Measurements from ENCODE around the gene AKAP11. TPM values are rescaled to one million over a fixed set of nuclear protein-coding genes. Genes with fewer than 3 reads are reported as not detected.

Gene AKAP11
- total and polyA plus RNA-seq, 2 of the 13 experiments (the other 11 are each of a cell fraction or from before 2014, with no cell fraction given): 7.2 to 9.8 TPM

DNA sequence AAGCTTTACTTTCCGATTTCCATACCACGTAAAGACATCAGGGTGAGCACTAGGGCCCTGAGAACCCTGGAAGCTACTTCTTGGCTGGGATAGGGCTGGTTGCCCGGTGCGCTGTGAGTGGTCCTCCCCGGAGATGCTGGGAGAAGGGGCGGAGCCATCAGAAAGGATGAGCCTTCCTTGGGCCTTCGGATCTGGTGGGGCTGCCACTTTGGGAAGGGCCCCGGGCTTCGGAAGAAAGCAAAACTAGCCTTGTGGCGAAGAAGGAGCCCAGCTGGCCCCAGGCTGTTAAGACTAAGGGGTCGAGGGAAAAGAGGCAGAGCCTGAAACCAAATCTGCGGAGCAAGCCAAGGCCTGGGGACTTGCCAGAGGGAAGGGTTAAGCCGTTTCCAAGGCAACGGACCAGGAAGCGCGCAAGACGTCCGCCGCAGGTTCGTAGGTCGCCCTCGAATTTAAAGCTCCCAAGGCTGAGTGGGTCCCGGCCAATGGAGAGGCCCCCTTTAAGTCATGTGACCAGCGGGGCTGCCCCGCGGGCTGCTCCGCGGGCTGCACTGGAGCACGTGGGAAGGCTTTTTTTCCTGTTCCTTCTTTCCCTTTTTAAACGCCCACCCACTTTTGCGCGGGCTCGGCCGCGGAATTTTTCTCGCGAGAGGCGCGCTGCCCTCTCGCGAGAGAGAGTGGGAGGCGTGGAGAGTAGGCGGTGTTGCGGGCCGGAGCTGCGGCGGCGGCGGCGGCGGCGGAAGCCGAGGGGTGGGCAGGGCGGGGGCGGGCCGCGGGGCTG is 426 bp upstream of the AKAP11 start (continued):
- peak; percentile 18; the same call in 1 of the 2 replicates for TF ChIP-seq MEF2D (CRISPR knock-in tag; IDR thresholded peaks at IDR 0.05)
- TF ChIP-seq, protein P1, sequence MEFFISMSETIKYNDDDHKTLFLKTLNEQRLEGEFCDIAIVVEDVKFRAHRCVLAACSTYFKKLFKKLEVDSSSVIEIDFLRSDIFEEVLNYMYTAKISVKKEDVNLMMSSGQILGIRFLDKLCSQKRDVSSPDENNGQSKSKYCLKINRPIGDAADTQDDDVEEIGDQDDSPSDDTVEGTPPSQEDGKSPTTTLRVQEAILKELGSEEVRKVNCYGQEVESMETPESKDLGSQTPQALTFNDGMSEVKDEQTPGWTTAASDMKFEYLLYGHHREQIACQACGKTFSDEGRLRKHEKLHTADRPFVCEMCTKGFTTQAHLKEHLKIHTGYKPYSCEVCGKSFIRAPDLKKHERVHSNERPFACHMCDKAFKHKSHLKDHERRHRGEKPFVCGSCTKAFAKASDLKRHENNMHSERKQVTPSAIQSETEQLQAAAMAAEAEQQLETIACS (CRISPR knock-in tag; IDR thresholded peaks at IDR 0.05): peak; percentile 56; the same call in 1 of the 2 replicates
- TF ChIP-seq, protein P2, sequence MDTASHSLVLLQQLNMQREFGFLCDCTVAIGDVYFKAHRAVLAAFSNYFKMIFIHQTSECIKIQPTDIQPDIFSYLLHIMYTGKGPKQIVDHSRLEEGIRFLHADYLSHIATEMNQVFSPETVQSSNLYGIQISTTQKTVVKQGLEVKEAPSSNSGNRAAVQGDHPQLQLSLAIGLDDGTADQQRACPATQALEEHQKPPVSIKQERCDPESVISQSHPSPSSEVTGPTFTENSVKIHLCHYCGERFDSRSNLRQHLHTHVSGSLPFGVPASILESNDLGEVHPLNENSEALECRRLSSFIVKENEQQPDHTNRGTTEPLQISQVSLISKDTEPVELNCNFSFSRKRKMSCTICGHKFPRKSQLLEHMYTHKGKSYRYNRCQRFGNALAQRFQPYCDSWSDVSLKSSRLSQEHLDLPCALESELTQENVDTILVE (CRISPR knock-in tag; IDR thresholded peaks at IDR 0.05): peak; percentile 75; the same call in 1 of the 2 replicates
- TF ChIP-seq TGIF2 (CRISPR knock-in tag; IDR thresholded peaks at IDR 0.05): no peak
- TF ChIP-seq ZFP37 (CRISPR knock-in tag; IDR thresholded peaks at IDR 0.05; ENCODE audit: borderline replicate concordance): peak; percentile 87; the same call in 1 of the 2 replicates
- TF ChIP-seq ZBTB20 (CRISPR knock-in tag; IDR thresholded peaks at IDR 0.05; ENCODE audit: borderline replicate concordance, low read depth): peak; percentile 72; the same call in 1 of the 2 replicates
- TF ChIP-seq ZNF274 (CRISPR knock-in tag; IDR thresholded peaks at IDR 0.05): peak; percentile 41; the same call in 1 of the 2 replicates
- TF ChIP-seq ZNF234 (CRISPR knock-in tag; conservative IDR thresholded peaks at IDR 0.05): no peak
- TF ChIP-seq, protein P3, sequence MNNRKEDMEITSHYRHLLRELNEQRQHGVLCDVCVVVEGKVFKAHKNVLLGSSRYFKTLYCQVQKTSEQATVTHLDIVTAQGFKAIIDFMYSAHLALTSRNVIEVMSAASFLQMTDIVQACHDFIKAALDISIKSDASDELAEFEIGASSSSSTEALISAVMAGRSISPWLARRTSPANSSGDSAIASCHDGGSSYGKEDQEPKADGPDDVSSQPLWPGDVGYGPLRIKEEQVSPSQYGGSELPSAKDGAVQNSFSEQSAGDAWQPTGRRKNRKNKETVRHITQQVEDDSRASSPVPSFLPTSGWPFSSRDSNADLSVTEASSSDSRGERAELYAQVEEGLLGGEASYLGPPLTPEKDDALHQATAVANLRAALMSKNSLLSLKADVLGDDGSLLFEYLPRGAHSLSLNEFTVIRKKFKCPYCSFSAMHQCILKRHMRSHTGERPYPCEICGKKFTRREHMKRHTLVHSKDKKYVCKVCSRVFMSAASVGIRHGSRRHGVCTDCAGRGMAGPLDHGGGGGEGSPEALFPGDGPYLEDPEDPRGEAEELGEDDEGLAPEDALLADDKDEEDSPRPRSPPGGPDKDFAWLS (CRISPR knock-in tag; IDR thresholded peaks at IDR 0.05; ENCODE audit: borderline replicate concordance): no peak
- TF ChIP-seq MED1 (CRISPR knock-in tag; IDR thresholded peaks at IDR 0.05): peak; percentile 60
- peak; percentile 95 for TF ChIP-seq HOXA5 (CRISPR knock-in tag; IDR thresholded peaks at IDR 0.05)
- peak; percentile 70; the same call in 1 of the 2 replicates for TF ChIP-seq DMAP1 (CRISPR knock-in tag; IDR thresholded peaks at IDR 0.05)
- TF ChIP-seq TOPORS (CRISPR knock-in tag; IDR thresholded peaks at IDR 0.05): peak; percentile 79; the same call in 1 of the 2 replicates
- peak; percentile 86 for TF ChIP-seq ZFP36L1 (CRISPR knock-in tag; IDR thresholded peaks at IDR 0.05)
- no peak for TF ChIP-seq PTBP1 (IDR thresholded peaks at IDR 0.05; ENCODE audit: low read depth, low read length, poor library complexity, severe bottlenecking)
- peak; percentile 43 for TF ChIP-seq ASH2L (IDR thresholded peaks at IDR 0.05; ENCODE audit: insufficient read length, low read depth, low read length)
- peak; percentile 60 for TF ChIP-seq ZC3H13 (CRISPR knock-in tag; IDR thresholded peaks at IDR 0.05)
- TF ChIP-seq REXO4 (CRISPR knock-in tag; IDR thresholded peaks at IDR 0.05; ENCODE audit: borderline replicate concordance): peak; percentile 90
- no peak for TF ChIP-seq LCORL (IDR thresholded peaks at IDR 0.05)
- TF ChIP-seq LCORL (CRISPR knock-in tag; IDR thresholded peaks at IDR 0.05): 0 out of 2 replicates have a peak, but pooled peaks have one; percentile 11
- no peak for TF ChIP-seq PAF1 (CRISPR knock-in tag; IDR thresholded peaks at IDR 0.05)
- TF ChIP-seq CBX2 (IDR thresholded peaks at IDR 0.05; ENCODE audit: low read depth, low read length): no peak
- TF ChIP-seq CBX2 (CRISPR knock-in tag; IDR thresholded peaks at IDR 0.05; ENCODE audit: low read depth): no peak
- TF ChIP-seq, protein P4, sequence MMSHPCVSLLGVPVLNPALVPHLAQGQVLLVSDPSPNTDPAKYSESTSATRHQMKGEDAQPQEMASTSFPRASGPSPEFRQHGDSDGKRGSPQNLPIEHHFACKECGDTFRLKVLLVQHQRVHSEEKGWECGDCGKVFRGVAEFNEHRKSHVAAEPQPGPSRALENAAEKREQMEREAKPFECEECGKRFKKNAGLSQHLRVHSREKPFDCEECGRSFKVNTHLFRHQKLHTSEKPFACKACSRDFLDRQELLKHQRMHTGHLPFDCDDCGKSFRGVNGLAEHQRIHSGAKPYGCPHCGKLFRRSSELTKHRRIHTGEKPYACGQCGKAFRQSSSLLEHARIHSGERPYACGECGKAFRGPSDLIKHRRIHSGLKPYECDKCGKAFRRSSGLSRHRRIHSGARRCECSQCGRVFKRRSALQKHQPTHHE (CRISPR knock-in tag; IDR thresholded peaks at IDR 0.05; ENCODE audit: borderline replicate concordance): peak; percentile 57; the same call in 1 of the 2 replicates
- peak; percentile 92 for TF ChIP-seq SALL1 (CRISPR knock-in tag; IDR thresholded peaks at IDR 0.05)
- no peak for TF ChIP-seq AGO1 (IDR thresholded peaks at IDR 0.05; ENCODE audit: low read depth, low read length, poor library complexity, severe bottlenecking)
